ENCODE data around the gene TMX1. TPM values are rescaled to one million over a fixed set of nuclear protein-coding genes. Genes with fewer than 3 reads are reported as not detected.

Gene TMX1
- total and polyA plus RNA-seq, 10 of the 15 experiments (the other 5 are each of a cell fraction or from before 2014, with no cell fraction given) = 29.1 to 152 (median 52.0) TPM

GRCh38 chr14:51211149-51211548 lies 28.9 kb upstream of the TMX1 start:
- POLR2A ChIA-PET = no interaction called here
- FAIRE-seq = no peak

More at GRCh38 chr14:51211149-51211548, 28.9 kb upstream of the TMX1 start:
- Histone ChIP-seq H3K9ac (ENCODE audit: control insufficient read depth, insufficient read depth, low read length) (no peak overlapping the region), H3K4me1 (ENCODE audit: control insufficient read depth, insufficient read depth, low read length) (no peaks in the 10 kb centered on the region), H3K9me3 (replicated peaks; ENCODE audit: control insufficient read depth, insufficient read depth, low read length) (no peaks in the 10 kb centered on the region; the same call in 2 of the 3 replicates), H3K36me3 (ENCODE audit: control insufficient read depth in 2 of 2, insufficient read depth in 2 of 2, low read length in 1 of 2) (no peaks in the 10 kb centered on the region), H3K4me2 (ENCODE audit: control insufficient read depth, insufficient read depth) (no peak overlapping the region), H4K20me1 (ENCODE audit: control insufficient read depth, insufficient read depth) (no peaks in the 10 kb centered on the region), H3K79me2 (ENCODE audit: control insufficient read depth, insufficient read depth, low read length) (no peaks in the 10 kb centered on the region), H3K4me3 (no peak overlapping the region), H2AFZ (ENCODE audit: control insufficient read depth, low read depth, low read length) (no peak overlapping the region), H3K27ac (ENCODE audit: control insufficient read depth, insufficient read depth) (no peak overlapping the region), H3K27me3 (replicated peaks in 1 of 2; ENCODE audit: control insufficient read depth in 2 of 2, insufficient read depth in 2 of 2, low read length in 1 of 2) (no peaks in the 10 kb centered on the region; a peak in 1 of 4 replicates)
- no peak for TF ChIP-seq POU2F2 (IDR thresholded peaks at IDR 0.05; ENCODE audit: borderline replicate concordance, low read depth, low read length)
- TF ChIP-seq STAT3 (IDR thresholded peaks at IDR 0.05; ENCODE audit: low read depth, low read length) = no peak
- TF ChIP-seq PAX8 (IDR thresholded peaks at IDR 0.05) = no peak
- TF ChIP-seq FOXK2 (IDR thresholded peaks at IDR 0.05) = no peak
- TF ChIP-seq NFYA (IDR thresholded peaks at IDR 0.05; ENCODE audit: borderline replicate concordance, low read depth, low read length) = no peak
- TF ChIP-seq RB1 (IDR thresholded peaks at IDR 0.05; ENCODE audit: borderline replicate concordance) = no peak
- TF ChIP-seq RELA (IDR thresholded peaks at IDR 0.05; ENCODE audit: borderline replicate concordance, partially characterized antibody) = no peak
- TF ChIP-seq MEF2A (IDR thresholded peaks at IDR 0.05; ENCODE audit: insufficient read depth, low read depth, low read length) = no peak
- no peak for TF ChIP-seq FOS (IDR thresholded peaks at IDR 0.05; ENCODE audit: borderline replicate concordance, extremely low read depth, insufficient read length)
- TF ChIP-seq, protein P1, sequence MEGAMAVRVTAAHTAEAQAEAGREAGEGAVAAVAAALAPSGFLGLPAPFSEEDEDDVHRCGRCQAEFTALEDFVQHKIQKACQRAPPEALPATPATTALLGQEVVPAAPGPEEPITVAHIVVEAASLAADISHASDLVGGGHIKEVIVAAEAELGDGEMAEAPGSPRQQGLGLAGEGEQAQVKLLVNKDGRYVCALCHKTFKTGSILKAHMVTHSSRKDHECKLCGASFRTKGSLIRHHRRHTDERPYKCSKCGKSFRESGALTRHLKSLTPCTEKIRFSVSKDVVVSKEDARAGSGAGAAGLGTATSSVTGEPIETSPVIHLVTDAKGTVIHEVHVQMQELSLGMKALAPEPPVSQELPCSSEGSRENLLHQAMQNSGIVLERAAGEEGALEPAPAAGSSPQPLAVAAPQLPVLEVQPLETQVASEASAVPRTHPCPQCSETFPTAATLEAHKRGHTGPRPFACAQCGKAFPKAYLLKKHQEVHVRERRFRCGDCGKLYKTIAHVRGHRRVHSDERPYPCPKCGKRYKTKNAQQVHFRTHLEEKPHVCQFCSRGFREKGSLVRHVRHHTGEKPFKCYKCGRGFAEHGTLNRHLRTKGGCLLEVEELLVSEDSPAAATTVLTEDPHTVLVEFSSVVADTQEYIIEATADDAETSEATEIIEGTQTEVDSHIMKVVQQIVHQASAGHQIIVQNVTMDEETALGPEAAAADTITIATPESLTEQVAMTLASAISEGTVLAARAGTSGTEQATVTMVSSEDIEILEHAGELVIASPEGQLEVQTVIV (IDR thresholded peaks at IDR 0.05; ENCODE audit: borderline replicate concordance, partially characterized antibody) = no peak
- no peak for TF ChIP-seq NR2C1 (IDR thresholded peaks at IDR 0.05)
- CTCF ChIA-PET = interaction anchor here (1.0 kb wide), 1 partner anchor 9 kb away, joined by 3 read pairs; no protein-coding TSS in a partner anchor
- in situ Hi-C loops (cut with MboI) = no loop called here
- SMC1A ChIA-PET (ENCODE audit: uncharacterized antibody, unreplicated experiment) = no interaction called here
- no peak for DNase-seq (ENCODE audit: low read depth, low spot score)
- no peak for ATAC-seq
- RAD21 ChIA-PET (ENCODE audit: unreplicated experiment) = interaction anchor here (1.4 kb wide), 1 partner anchor 29 kb away, joined by 3 read pairs; the partner anchor contains the start of gene TMX1
- BruUV-seq (replicated peaks) = no TSS peak
- intact Hi-C loops (cut with micrococcal nuclease; ENCODE audit: unreplicated experiment) = no loop called here
